Right atrium auricular region (tissue), 2 donors: ENCODE measurements around the gene LPCAT3. TPM values are rescaled to one million over a fixed set of nuclear protein-coding genes. Genes with fewer than 3 reads are reported as not detected.
A peak's percentile ranks its signal among the peaks of the same experiment; 100 is the strongest.

Source experiments
- DNase-seq: peaks from one replicate; pipeline ENCODE4 v3.0.0-alpha.2; 2019; ENCODE audit warnings: low spot score
- H3K27ac ChIP-seq, 2 donors: fragments of 200-600 bp; sonication (generic); 1 replicate in 1 of 2; 2 replicates in 1 of 2; pipeline ENCODE4 v1.5.1; 2016 to 2019
- H3K27me3 ChIP-seq, 2 donors: fragments of 200-600 bp; sonication (generic); one replicate each; pipeline versions ENCODE4 v1.5.1 to v1.6.0; 2017 to 2019
- H3K36me3 ChIP-seq: fragments of 200-600 bp; sonication (generic); one replicate; pipeline ENCODE4 v1.5.1; 2016
- H3K4me1 ChIP-seq, 2 donors: fragments of 200-600 bp; sonication (generic); one replicate each; pipeline versions ENCODE4 v1.5.1 to v1.6.0; 2017 to 2019
- H3K4me3 ChIP-seq, 2 donors: fragments of 200-600 bp; sonication (generic); 1 replicate in 1 of 2; 2 replicates in 1 of 2; pipeline ENCODE4 v1.5.1; 2017 to 2019; ENCODE audit warnings: mild to moderate bottlenecking in 1 of 2, moderate library complexity in 1 of 2
- H3K9me3 ChIP-seq, 2 donors: fragments of 200-600 bp; sonication (generic); one replicate each; pipeline ENCODE4 v1.5.1; 2019
- total RNA-seq, 2 donors: library from RNA; depleted of rRNA; stranded (reverse); fragments of >200 nt; gene quantifications; one replicate each; pipeline ENCODE4 v1.1.0, GENCODE V29; 2016
- TF ChIP-seq, protein P1 (sequence below), 2 donors: fragments of 200-600 bp; sonication (generic); IDR thresholded peaks; one replicate each; pipeline ENCODE4 v1.5.1; 2019; ENCODE audit warnings: antibody characterized with exemption in 2 of 2

The LPCAT3 gene
- total RNA-seq, 2 donors from 2014 or later, result 20.0 to 33.3 TPM

DNA sequence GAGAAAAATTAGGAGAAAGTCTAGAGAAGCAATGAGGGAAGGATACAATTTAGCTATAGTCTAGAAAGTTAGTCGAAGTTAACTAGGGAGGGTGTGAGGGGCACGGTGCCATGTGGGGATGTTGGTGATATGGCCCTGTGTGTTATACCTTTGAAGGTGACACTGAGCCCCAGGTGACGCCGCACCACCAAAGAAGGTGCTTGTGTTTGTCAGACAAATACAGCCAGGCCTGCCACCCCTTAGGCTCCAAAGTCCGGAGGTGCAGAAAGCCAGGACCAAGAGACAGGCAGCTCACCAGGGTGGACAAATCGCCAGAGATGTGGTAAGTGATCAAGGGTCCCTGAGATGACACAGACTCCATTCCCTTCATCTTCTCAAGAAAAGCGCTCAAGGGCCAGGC lies 43.3 kb upstream of the LPCAT3 start:
- Histone ChIP-seq H3K4me3 (peak overlapping the region; percentile 32 to 42), H3K9me3 (no peaks in the 10 kb centered on the region), H3K27me3 (no peaks in the 10 kb centered on the region), H3K4me1 (peaks cover 0 to 10% of the 10 kb centered on the region in 2 donors), H3K36me3 (no peaks in the 10 kb centered on the region), H3K27ac (peak overlapping the region; percentile 77 to 84)
- TF ChIP-seq, protein P1, sequence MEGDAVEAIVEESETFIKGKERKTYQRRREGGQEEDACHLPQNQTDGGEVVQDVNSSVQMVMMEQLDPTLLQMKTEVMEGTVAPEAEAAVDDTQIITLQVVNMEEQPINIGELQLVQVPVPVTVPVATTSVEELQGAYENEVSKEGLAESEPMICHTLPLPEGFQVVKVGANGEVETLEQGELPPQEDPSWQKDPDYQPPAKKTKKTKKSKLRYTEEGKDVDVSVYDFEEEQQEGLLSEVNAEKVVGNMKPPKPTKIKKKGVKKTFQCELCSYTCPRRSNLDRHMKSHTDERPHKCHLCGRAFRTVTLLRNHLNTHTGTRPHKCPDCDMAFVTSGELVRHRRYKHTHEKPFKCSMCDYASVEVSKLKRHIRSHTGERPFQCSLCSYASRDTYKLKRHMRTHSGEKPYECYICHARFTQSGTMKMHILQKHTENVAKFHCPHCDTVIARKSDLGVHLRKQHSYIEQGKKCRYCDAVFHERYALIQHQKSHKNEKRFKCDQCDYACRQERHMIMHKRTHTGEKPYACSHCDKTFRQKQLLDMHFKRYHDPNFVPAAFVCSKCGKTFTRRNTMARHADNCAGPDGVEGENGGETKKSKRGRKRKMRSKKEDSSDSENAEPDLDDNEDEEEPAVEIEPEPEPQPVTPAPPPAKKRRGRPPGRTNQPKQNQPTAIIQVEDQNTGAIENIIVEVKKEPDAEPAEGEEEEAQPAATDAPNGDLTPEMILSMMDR (IDR thresholded peaks at IDR 0.05), result no peak
- no peak for DNase-seq

GRCh38 chr12:7061138-7061537 lies 42.9 kb upstream of the LPCAT3 start:
- Histone ChIP-seq H3K4me3 (peak overlapping the region; percentile 32 to 42), H3K4me1 (peaks cover 0 to 10% of the 10 kb centered on the region in 2 donors), H3K36me3 (no peaks in the 10 kb centered on the region), H3K27me3 (no peaks in the 10 kb centered on the region), H3K27ac (peak overlapping the region; percentile 77 to 84), H3K9me3 (no peaks in the 10 kb centered on the region)
- no peak for DNase-seq
- TF ChIP-seq, protein P1 (IDR thresholded peaks at IDR 0.05), result no peak

- DNase-seq, result peak; percentile 92
- H3K27ac ChIP-seq, result peak within 1 kb of the TSS; percentile 77 to 84
- peak within 1 kb of the TSS; percentile 32 to 42 for H3K4me3 ChIP-seq
- H3K4me1 ChIP-seq, result peaks cover 0 to 10% of the 10 kb centered on the region in 2 donors
- H3K9me3 ChIP-seq, result no peaks in the 10 kb centered on the region
- no peaks in the 10 kb centered on the region for H3K36me3 ChIP-seq
- no peaks in the 10 kb centered on the region for H3K27me3 ChIP-seq
- TF ChIP-seq, protein P1 (IDR thresholded peaks at IDR 0.05), result peak; percentile 73 to 87
Measured at GRCh38 chr12:7060353-7060954, 42.2 kb upstream of the LPCAT3 start, which contains the start of gene C1S. C1S (plus strand) TSS chr12:7060718; CDS start chr12:7061913, 1,195 bp downstream.

GRCh38 chr12:7059780-7060179 lies 41.5 kb upstream of the LPCAT3 start:
- H3K4me1 ChIP-seq, result peaks cover 0 to 10% of the 10 kb centered on the region in 2 donors
- H3K4me3 ChIP-seq, result no peak overlapping the region
- TF ChIP-seq, protein P1 (IDR thresholded peaks at IDR 0.05), result no peak
- no peak for DNase-seq
- no peaks in the 10 kb centered on the region for H3K27me3 ChIP-seq
- H3K36me3 ChIP-seq, result no peaks in the 10 kb centered on the region
- no peaks in the 10 kb centered on the region for H3K9me3 ChIP-seq
- peak overlapping the region; percentile 77 to 84 for H3K27ac ChIP-seq

GRCh38 chr12:7058850-7059395 lies 40.6 kb upstream of the LPCAT3 start:
- H3K27ac ChIP-seq, result no peak overlapping the region

More at GRCh38 chr12:7058850-7059395, 40.6 kb upstream of the LPCAT3 start:
- H3K4me3 ChIP-seq, result no peak overlapping the region
- H3K9me3 ChIP-seq, result no peaks in the 10 kb centered on the region
- no peaks in the 10 kb centered on the region for H3K27me3 ChIP-seq
- H3K4me1 ChIP-seq, result peaks cover 0 to 10% of the 10 kb centered on the region in 2 donors
- TF ChIP-seq, protein P1 (IDR thresholded peaks at IDR 0.05), result no peak
- DNase-seq, result no peak
- no peaks in the 10 kb centered on the region for H3K36me3 ChIP-seq
